Naive B cell (primary cell): ENCODE data around the gene PRSS8. TPM values are rescaled to one million over a fixed set of nuclear protein-coding genes. Genes with fewer than 3 reads are reported as not detected.
"Not testable (repeated sequence)": the region's sequence is repeated elsewhere in the genome, so short reads cannot be mapped to it uniquely, and the experiment has no call there.

Experiments
- ATAC-seq, 2 donors: fragments of 150-1000 bp; cut with Tn5 transposase; 2 replicates each; pipeline ENCODE4 v1.10.0; 2021; ENCODE audit warnings: low read depth in 2 of 2, mild to moderate bottlenecking in 2 of 2, moderate library complexity in 2 of 2
- DNase-seq: peaks from one replicate; pipeline ENCODE4 v3.0.0; 2022
- H3K27ac Mint-ChIP-seq, 6 donors: one replicate each; pipeline ENCODE4 v1.8.0; 2020 to 2022; ENCODE audit warnings: mild to moderate bottlenecking in 6 of 6, mixed read lengths in 6 of 6, moderate library complexity in 5 of 6, inconsistent platforms in 2 of 6
- H3K27me3 Mint-ChIP-seq, 3 donors: one replicate each; pipeline ENCODE4 v1.8.0; 2021 to 2022; ENCODE audit warnings: mixed read lengths in 3 of 3, mild to moderate bottlenecking in 1 of 3
- H3K36me3 Mint-ChIP-seq, 2 donors: one replicate each; pipeline ENCODE4 v1.8.0; 2020 to 2022; ENCODE audit warnings: mixed read lengths in 2 of 2, inconsistent platforms in 1 of 2, mild to moderate bottlenecking in 1 of 2
- H3K4me1 Mint-ChIP-seq, 3 donors: one replicate each; pipeline ENCODE4 v1.8.0; 2020 to 2022; ENCODE audit warnings: mixed read lengths in 3 of 3, inconsistent platforms in 1 of 3, mild to moderate bottlenecking in 1 of 3, moderate library complexity in 1 of 3
- H3K4me3 Mint-ChIP-seq, 8 donors: one replicate each; pipeline ENCODE4 v1.8.0; 2020 to 2022; ENCODE audit warnings: mild to moderate bottlenecking in 8 of 8, mixed read lengths in 8 of 8, moderate library complexity in 8 of 8, inconsistent platforms in 2 of 8
- H3K9me3 Mint-ChIP-seq, 7 donors: one replicate each; pipeline ENCODE4 v1.8.0; 2020 to 2022; ENCODE audit warnings: mixed read lengths in 7 of 7, mild to moderate bottlenecking in 5 of 7, inconsistent platforms in 2 of 7, moderate library complexity in 1 of 7
- polyA plus RNA-seq, 6 donors: library from polyadenylated mRNA; unstranded; fragments of 300-500 nt; fragmentation: Illumina TruSeq; gene quantifications; one replicate each; pipeline ENCODE4 v1.2.3, GENCODE V29; 2021; ENCODE audit warnings: low read depth in 6 of 6

PRSS8 gene
- polyA plus RNA-seq, 6 donors from 2014 or later = 0.40 TPM; not detected in 5

- Mint-ChIP-seq H3K4me1 (peaks cover 13 to 44% (median 23%) of the 10 kb centered on the region in 3 donors), H3K27ac (no peak overlapping the region), H3K4me3 (peak overlapping the region in 2 of 8 donors; percentile 50 to 85), H3K9me3 (no peaks in the 10 kb centered on the region), H3K36me3 (no peaks in the 10 kb centered on the region), H3K27me3 (no peaks in the 10 kb centered on the region)
- DNase-seq = no peak
- ATAC-seq = no peak
These were observed 23.6 kb downstream of the PRSS8 start for GRCh38 chr16:31111881-31112466.

DNA sequence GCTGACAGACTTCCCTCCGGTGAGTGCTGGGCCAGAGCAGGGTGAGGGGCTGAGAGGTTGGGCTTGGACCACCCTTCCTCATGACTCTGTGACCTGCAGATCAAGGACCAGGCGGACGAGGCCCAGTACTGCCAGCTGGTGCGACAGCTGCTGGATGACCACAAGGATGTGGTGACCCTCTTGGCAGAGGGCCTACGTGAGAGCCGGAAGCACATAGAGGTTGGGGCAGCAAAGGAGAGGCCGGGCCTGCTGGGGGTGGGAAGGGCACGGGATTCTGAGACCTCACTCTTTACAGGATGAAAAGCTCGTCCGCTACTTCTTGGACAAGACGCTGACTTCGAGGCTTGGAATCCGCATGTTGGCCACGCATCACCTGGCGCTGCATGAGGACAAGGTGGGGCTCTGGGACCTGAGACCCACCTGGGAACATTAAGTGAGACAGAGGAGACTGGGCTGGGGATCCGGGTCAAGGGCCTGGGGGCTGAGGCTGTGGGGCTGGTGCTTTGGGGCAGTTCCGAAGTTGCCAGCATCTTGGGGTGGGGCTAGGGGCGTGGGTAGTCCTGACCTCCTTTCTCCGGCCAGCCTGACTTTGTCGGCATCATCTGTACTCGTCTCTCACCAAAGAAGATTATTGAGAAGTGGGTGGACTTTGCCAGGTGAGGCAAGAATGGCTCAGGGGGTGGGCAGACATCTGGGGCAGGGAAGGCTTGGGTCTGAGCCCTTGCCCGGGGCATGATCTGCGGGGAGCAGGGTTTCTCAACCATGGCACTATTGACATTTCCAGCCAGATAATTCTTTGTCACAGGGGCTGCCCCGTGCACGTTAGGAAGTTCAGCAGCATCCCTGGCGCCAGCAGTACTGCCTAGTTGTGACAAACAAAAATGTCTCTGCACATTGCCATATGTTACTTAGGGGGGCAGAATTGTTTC is 25.2 kb downstream of the PRSS8 start:
- Mint-ChIP-seq H3K4me3 (peak overlapping the region; percentile 1 to 90 (median 78)), H3K27me3 (no peaks in the 10 kb centered on the region), H3K9me3 (no peaks in the 10 kb centered on the region), H3K27ac (peak overlapping the region in 1 of 6 donors; percentile 51), H3K4me1 (peaks cover 18 to 45% (median 27%) of the 10 kb centered on the region in 3 donors), H3K36me3 (no peaks in the 10 kb centered on the region)
- ATAC-seq (no peak), DNase-seq (no peak)

DNA sequence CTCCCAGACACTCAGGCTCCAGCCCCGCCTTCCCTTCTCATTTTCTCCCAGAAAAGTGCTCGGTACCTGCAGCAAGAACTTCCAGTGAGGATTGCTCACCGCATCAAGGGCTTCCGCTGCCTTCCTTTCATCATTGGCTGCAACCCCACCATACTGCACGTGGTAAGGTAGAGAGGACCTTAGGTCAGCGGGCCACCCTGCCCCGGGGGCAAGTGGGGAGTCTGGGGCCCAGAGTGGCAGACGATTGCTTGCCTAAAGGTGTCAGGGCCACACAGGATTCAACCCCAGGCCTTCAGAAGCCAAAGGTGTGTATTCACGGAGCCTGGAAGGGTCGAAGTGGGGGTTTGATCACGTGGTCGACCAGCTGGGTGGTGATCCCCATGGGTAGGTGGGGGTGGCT is 25.9 kb downstream of the PRSS8 start:
- H3K4me3 Mint-ChIP-seq = peak overlapping the region; percentile 79 to 90 (median 85)
- peaks cover 18 to 42% (median 27%) of the 10 kb centered on the region in 3 donors for H3K4me1 Mint-ChIP-seq
- no peaks in the 10 kb centered on the region for H3K36me3 Mint-ChIP-seq
- ATAC-seq (no peak), DNase-seq (no peak)
- H3K27me3 Mint-ChIP-seq = no peaks in the 10 kb centered on the region
- peak overlapping the region in 3 of 6 donors; percentile 51 to 83 (median 68) for H3K27ac Mint-ChIP-seq
- H3K9me3 Mint-ChIP-seq = no peaks in the 10 kb centered on the region

GRCh38 chr16:31108794-31109558 is 26.6 kb downstream of the PRSS8 start:
- ATAC-seq = no peak
- DNase-seq = no peak
- peak overlapping the region; percentile 84 to 90 (median 86) for H3K4me3 Mint-ChIP-seq
- H3K4me1 Mint-ChIP-seq = peaks cover 18 to 38% (median 27%) of the 10 kb centered on the region in 3 donors
- H3K9me3 Mint-ChIP-seq = no peaks in the 10 kb centered on the region
- H3K36me3 Mint-ChIP-seq = no peaks in the 10 kb centered on the region
- no peaks in the 10 kb centered on the region for H3K27me3 Mint-ChIP-seq
- H3K27ac Mint-ChIP-seq = peak overlapping the region in 2 of 6 donors; percentile 42 to 69

- DNase-seq (peak; percentile 52), ATAC-seq (peak; percentile 78 to 79)
- Mint-ChIP-seq H3K27ac (peak within 1 kb of the TSS; percentile 62 to 91 (median 75)), H3K4me3 (peak within 1 kb of the TSS; percentile 81 to 93 (median 87)), H3K4me1 (peaks cover 18 to 32% (median 27%) of the 10 kb centered on the region in 3 donors), H3K9me3 (no peaks in the 10 kb centered on the region), H3K36me3 (no peaks in the 10 kb centered on the region), H3K27me3 (no peaks in the 10 kb centered on the region)
These were observed 27.3 kb downstream of the PRSS8 start, which contains the start of gene BCKDK for GRCh38 chr16:31108035-31108793. BCKDK (plus strand) TSS chr16:31108386; CDS start chr16:31109224, 838 bp downstream.

- H3K9me3 Mint-ChIP-seq = no peaks in the 10 kb centered on the region
- peak overlapping the region; percentile 81 to 93 (median 87) for H3K4me3 Mint-ChIP-seq
- ATAC-seq (no peak), DNase-seq (no peak)
- H3K27me3 Mint-ChIP-seq = no peaks in the 10 kb centered on the region
- H3K4me1 Mint-ChIP-seq = peaks cover 18 to 32% (median 27%) of the 10 kb centered on the region in 3 donors
- peak overlapping the region in 2 of 6 donors; percentile 52 to 80 for H3K27ac Mint-ChIP-seq
- no peaks in the 10 kb centered on the region for H3K36me3 Mint-ChIP-seq
These were observed 28.1 kb downstream of the PRSS8 start for GRCh38 chr16:31107465-31107867.

DNA sequence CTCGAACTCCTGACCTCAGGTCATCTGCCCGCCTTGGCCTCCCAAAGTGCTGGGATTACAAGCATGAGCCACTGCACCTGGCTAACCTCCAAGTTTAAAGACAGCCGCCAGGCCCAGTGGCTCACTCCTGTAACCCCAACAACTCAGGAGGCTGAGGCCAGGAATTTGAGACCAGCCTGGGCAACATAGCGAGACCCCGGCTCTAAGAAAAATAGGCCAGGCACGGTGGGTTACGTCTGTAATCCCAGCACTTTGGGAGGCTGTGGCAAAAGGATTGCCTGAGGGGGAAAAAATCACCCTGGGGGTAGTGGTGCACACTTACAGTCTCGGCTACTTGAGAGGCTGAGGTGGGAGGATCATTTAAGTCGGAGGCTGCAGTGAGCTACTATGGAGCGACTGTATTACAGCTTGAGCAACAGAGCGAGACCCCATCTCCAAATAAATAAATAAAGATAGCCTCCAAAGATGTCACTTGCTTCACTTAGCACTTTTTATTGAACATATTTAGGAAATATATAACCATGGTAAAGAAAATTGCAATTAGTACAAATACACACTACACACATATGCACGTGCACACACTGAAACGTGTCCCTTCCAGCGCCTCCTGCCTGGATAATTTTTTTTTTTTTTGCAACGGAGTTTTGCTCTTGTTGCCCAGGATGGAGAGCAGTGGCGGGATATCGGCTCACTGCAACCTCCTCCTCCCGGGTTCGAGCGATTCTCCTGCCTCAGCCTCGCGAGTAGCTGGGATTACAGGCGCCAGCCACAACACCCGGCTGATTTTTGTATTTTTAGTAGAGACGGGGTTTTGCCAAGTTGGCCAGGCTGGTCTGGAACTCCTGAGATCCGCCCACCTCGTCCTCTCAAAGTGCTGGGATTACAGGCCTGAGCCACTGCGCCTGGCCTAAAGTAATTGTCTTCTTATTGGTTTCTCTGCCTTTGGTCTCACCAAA is 28.7 kb downstream of the PRSS8 start:
- H3K9me3 Mint-ChIP-seq = no peaks in the 10 kb centered on the region
- no peak for DNase-seq
- H3K36me3 Mint-ChIP-seq = no peaks in the 10 kb centered on the region
- no peaks in the 10 kb centered on the region for H3K27me3 Mint-ChIP-seq
- H3K27ac Mint-ChIP-seq = peak overlapping the region in 1 of 6 donors; percentile 52
- peaks cover 18 to 32% (median 27%) of the 10 kb centered on the region in 3 donors for H3K4me1 Mint-ChIP-seq
- peak overlapping the region in 6 of 8 donors; percentile 6 to 93 (median 88) for H3K4me3 Mint-ChIP-seq
- no peak for ATAC-seq

GRCh38 chr16:31105677-31106213 is 29.8 kb downstream of the PRSS8 start:
- Mint-ChIP-seq H3K9me3 (no peaks in the 10 kb centered on the region), H3K27ac (peak overlapping the region in 3 of 6 donors; percentile 21 to 85 (median 56))

GRCh38 chr16:31100876-31101641 is 34.5 kb downstream of the PRSS8 start:
- not testable (repeated sequence) for H3K36me3 Mint-ChIP-seq, DNase-seq, H3K4me3 Mint-ChIP-seq, H3K27me3 Mint-ChIP-seq, H3K4me1 Mint-ChIP-seq, H3K9me3 Mint-ChIP-seq, ATAC-seq, H3K27ac Mint-ChIP-seq

More at GRCh38 chr16:31105677-31106213, 29.8 kb downstream of the PRSS8 start:
- peaks cover 18 to 30% (median 27%) of the 10 kb centered on the region in 3 donors for H3K4me1 Mint-ChIP-seq
- DNase-seq = peak; percentile 77
- no peaks in the 10 kb centered on the region for H3K27me3 Mint-ChIP-seq
- H3K4me3 Mint-ChIP-seq = peak overlapping the region; percentile 10 to 78 (median 37)
- H3K36me3 Mint-ChIP-seq = no peaks in the 10 kb centered on the region
- peak; percentile 77 to 81 for ATAC-seq

- H3K4me3 Mint-ChIP-seq = peak overlapping the region in 1 of 8 donors; percentile 18
- no peak for ATAC-seq
- no peaks in the 10 kb centered on the region for H3K36me3 Mint-ChIP-seq
- peaks cover 0 to 8% (median 0%) of the 10 kb centered on the region in 3 donors for H3K27me3 Mint-ChIP-seq
- H3K27ac Mint-ChIP-seq = no peak overlapping the region
- no peaks in the 10 kb centered on the region for H3K9me3 Mint-ChIP-seq
- DNase-seq = no peak
- peaks cover 11 to 14% (median 13%) of the 10 kb centered on the region in 3 donors for H3K4me1 Mint-ChIP-seq
These were observed 35.5 kb downstream of the PRSS8 start for GRCh38 chr16:31099860-31100638.
